ENCODE data around the gene DUSP16.

DUSP16 gene

GRCh38 chr12:12466157-12466556 lies 96.5 kb downstream of the DUSP16 start:
- no peak for DNase-seq

DNA sequence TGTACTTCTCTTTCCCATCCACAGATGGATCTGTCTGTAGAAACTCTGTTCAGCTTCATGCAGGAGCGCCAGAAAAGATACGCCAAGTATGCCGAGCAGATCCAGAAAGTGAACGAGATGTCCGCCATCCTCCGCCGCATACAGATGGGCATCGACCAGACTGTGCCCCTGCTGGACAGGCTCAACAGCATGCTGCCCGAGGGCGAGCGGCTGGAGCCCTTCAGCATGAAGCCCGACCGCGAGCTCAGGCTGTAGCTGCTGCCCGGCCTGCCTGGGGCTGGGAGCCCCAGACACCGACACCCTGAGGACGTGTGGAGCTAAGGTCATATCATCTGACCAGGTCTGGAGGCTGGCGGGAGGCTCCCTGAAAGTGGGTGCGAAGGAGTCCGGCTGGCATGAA lies 97.1 kb downstream of the DUSP16 start:
- no peak for DNase-seq

DNA sequence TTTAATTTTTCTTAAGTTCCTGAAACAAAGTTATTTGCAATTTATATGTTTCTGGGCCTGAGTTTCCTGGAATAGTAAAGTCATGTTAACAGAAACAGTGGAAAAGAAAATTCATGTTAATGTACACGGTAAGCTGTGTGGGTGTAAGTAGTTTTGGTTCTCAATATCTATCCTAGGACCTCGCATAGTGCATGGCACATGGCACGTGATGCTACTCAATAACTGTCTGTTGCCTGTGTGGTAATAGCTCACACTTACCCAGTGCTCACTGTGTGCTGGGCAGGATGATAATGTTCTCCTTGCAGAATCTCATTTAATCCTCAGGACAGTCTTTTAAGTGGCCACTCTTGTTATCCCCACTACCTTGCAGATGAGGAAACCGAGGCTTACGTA lies 100.7 kb downstream of the DUSP16 start:
- DNase-seq = no peak

DNA sequence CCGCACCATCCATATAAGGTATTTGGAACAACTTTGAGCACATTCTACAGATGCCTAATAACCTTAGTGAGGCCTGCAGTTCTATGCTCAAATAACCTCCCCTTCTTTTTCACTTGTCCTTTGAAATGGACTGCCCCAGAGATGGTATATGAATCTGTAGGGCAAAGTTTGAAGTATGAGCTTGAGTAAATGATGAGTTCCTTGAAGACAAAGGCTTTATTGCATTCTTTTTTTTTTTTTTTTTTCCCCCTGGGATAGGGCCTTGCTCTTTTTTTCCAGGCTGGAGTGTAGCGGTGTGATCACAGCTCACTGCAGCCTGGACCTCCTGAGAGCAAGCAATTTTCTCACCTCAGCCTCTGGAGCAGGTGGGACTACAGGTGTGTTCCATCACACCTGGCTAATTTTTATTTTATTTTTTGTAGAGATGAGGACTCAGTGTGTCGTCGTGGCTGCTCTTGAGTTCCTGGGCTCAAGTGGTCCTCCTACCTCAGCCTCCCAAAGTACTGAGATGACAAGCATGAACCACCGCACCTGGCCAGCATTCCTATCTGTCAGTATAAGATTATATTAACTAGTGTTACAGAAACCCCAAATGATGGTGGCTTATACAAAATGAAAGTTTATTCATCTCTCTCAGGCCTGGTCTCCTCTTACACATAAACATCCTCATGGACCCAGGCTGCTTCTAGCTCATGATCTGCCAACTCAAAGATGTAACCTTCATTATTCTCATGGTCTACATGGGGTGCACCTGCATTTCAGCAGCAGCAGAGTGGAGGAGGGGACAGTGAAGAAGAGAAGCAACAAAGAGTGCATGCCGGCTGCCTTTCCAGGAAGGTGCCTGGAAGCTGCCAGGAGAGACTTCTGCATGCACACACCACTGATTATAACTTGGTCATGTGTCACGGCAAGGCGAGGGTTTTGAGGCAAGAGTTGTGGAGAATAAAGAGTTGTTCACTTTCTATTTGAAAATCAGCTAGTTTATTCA lies 101.4 kb downstream of the DUSP16 start:
- no peak for DNase-seq

- DNase-seq = no peak
Measured at GRCh38 chr12:12456637-12457036, 106.0 kb downstream of the DUSP16 start.

DNA sequence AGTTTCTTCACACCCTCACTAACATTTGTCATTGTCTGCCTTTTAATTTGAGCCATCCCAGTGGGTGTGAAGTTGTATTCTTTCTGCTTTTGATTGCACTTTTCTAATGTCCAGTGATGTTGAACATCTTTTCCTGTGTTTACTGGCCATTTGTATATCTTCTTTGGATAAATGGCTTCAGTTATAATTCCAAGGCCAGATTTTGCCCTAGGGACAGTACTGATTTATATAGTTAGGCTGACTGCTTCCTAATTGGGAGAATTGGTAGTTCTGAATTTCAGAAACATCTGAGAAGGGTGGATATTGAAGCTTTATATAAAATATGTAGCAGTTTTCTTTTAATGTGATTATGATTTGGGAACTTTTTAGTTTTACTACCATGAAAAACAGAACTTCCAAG lies 108.3 kb downstream of the DUSP16 start:
- DNase-seq = no peak

DNA sequence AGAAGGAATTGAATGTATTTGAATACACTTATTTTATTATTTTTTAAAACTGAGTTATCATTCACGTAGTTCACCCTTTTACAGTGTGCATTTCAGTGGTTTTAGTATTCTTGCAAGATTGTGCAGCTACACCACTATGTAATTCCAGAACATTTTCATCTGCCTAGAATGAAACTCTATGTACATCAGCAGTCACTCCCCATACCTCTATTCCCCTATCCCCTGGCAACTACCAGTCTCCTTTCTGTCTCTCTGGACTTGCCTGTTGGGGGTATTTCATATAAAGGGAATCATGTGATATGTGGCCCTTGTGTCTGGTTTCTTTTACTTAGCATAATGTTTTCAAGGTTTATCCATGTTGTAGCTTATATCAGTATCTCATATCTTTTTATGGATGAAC lies 109.0 kb downstream of the DUSP16 start:
- DNase-seq = no peak

GRCh38 chr12:12452326-12452902 lies 110.2 kb downstream of the DUSP16 start:
- DNase-seq = no peak

DNA sequence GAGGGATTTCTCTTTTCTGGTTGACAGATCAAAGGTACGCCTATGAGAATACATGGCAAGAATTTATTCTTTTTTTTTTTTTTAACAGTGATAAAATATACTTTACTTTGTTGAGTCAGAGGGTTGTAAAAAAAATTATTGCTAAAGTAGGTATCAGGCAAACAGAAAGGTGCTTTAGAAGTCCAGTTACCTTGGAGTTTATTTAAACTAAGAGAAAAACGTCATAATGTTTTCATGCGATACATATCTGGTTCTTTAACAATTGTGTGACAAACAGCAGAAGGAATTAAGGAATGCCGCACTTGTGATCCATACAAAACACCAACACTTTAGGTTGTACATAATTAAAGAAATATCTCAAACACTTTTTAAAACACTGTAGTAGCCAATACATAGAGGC lies 111.6 kb downstream of the DUSP16 start:
- no peak for DNase-seq

DNA sequence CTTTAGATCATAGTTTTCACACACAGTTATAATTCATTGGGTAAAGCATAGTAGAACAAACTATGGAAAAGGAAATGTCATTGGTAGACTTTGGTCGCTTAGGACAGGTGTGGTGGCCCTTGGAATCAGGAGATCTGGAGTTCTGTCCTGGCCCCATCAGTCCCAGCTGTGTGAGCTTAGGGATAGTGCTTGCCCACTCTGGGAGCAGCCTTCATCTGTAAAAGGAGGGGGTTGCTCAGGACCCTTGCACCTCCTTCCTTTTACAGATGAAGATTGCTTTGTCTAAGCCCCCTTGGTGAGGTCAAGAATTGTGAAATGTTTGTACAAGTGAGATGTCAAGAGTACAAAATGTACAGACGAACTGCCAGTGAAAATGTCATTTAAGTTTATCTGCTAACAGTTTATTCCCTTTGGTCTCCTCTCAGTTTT lies 112.6 kb downstream of the DUSP16 start:
- DNase-seq = no peak

- DNase-seq = peak; percentile 60
Measured at GRCh38 chr12:12449533-12450025, 113.1 kb downstream of the DUSP16 start.

DNA sequence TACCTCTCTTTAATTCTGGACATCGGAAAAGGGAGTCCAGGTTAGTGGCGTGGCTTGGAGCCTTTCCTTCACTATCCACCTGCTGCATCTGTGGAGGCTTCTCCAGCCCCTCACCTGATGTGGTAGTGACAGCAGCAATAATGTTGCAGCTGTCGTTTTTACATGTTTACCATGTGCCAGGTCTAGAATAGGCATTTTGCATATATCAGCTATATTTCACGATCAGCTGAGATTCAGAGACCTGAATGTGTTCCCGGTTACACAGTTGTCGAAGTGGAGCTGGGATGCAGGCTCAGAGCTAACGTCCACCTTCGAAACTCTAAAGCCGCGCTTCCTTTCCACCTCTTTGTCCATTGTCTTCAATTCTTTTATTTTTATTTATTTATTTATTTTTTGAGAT lies 114.8 kb downstream of the DUSP16 start:
- no peak for DNase-seq

DNA sequence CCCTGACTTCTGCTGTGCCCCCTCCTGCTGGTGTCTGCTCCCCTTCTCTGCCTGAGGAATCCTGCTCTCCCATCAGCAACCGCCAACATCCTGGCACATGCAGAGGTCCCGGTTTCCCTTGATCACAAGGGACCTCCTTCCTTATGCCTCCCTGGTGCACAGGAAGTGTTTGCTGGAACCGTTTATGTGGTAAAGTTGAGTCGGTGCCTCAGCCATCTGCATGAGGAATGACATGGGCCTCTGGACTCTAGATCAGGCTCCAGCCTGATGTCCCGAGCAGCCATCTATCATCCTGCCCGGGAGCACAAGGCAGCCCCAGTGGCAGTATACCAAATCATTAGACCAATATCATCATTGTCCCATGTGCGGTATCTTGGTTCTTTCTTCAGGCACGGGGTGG lies 115.4 kb downstream of the DUSP16 start:
- DNase-seq = no peak

DNA sequence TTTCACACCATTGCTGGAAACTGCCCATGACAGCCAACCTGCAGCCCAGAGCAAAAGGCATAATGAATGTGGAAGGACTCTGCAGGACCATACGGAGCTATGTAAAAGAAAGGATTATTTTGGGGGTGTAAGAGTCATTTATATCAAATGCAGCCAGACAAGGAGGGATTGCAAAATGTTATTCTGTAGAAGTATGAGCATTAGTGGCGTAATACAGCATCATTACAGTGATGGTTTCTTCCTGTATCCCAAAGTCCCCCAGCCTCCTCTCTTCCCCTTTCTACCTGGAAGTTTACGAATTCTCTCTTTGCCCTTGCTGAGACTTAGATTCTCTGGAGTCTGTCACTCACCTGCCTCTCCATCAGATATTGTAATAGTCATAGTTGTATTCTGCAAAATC lies 115.9 kb downstream of the DUSP16 start:
- DNase-seq = no peak

- DNase-seq = no peak
Measured at GRCh38 chr12:12445882-12446181, 116.8 kb downstream of the DUSP16 start.

DNA sequence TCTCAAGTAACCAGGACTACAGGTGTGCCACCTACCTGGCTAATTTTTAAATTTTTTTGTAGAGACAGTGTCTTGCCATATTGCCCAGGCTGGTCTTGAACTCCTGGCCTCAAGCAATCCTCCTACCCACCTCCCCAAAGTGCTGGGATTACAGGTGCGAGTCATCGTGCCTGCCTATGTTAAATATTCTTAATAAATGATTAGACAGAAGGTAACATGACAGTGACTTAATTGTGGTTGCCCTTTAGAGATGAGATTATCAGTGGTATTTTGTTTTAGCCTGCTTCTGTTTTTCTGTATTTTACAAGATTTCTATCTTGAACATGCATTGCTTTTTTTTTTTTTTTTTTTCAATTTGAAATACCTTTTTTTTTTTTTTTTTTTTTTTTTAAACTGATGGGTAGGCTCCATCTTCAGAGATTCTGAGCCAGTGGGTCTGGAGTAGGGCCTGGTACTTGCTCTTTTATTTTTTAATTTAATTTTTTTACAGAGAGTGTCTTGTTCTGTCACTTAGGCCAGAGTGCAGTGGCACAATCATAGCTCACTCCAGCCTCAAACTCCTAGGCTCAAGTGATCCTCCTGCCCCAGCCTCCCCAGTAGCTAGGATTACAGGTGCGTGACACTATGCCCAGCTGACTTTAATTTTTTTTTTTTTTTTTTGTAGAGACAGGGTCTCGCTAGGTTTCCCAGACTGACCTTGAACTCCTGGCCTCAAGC lies 117.3 kb downstream of the DUSP16 start:
- DNase-seq = no peak

DNA sequence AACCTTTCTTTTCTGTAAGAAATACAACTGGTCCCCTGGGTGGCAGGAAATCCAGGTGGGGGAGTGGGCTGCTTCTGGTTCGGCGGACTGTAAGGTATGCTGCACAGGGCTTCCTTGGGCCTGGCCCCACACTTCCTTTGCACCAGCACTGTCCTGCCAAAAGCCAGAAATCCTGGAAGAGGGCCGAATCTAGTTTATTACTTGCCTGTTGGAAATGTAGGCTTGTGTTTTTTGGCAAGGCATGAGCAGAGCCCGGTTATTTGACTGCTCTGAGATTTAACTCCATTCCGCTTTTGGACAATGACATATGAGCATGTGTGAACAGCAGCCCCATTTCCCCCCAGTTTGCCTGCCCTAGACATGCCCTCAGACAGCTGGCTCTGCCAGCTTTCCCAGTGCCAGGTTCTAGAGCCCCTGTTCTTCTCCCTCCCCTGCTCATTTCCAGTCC lies 119.2 kb downstream of the DUSP16 start:
- no peak for DNase-seq

DNA sequence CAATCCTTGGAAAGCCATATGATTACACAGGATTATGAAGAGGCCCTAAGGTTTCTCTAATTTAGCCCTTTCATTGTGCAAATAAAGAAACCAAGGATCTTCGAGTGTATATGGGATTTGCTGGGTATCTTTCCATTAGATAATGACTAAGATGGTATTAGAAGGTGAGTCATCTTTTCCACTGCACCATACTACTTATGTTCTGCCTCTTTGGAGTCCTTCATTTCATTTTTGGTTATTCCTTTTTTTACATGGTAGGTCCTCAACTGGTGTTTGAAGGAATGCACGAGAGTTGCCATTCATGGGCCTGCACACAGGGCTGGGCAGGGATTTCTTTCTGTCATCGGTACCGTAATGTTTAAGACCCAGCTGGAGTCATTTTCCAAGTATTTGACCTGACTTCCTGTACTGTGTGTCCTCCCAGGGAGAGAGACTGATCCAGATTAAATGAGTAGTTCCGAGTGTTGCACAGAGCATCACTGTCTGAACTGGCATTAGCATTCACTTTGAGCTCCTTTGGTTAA lies 120.1 kb downstream of the DUSP16 start:
- peak; percentile 48 for DNase-seq

- no peak for DNase-seq
Measured at GRCh38 chr12:12441843-12442461, 120.7 kb downstream of the DUSP16 start.

DNA sequence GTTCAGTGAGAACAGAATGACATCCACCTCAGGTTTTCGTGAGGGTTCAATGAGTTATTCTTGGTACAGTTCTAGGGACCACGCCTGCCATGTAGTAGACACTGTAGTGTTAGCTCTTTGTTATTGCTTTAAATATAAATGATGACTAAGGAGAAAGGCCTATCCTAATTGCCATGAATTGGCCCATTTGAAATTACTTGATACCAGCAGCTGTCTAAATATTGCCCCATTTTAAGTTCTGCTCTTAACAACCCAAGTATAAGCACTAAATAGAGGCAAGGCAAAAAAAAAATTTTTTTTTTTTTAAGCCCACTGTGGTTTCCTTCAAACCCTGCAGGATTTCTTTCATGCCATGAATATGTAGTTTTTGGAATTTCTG lies 121.2 kb downstream of the DUSP16 start:
- DNase-seq = peak; percentile 82

GRCh38 chr12:12440784-12441428 lies 121.8 kb downstream of the DUSP16 start:
- peak; percentile 90 for DNase-seq

DNA sequence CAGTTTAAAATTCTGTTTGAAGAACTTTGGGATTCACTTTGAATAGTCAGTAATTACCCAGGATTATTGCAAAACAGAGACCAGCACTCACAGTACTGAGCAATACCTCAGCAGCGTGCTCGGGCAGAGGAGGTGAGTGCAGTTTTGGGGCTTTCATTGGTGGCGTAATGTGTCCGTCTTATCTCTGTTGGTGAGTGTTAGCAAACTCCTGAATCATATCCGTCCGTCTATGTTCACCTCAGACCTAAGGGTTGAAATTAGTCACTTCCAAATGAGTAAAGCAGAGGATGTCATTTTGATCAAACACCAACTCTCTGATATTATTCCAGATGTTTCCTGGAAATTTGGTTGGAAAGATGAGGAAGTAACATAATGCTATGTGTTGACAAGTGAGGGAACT lies 123.0 kb downstream of the DUSP16 start:
- no peak for DNase-seq

Data from NCI-H1436 (cell line).